Muscle of back (tissue), 11 donors: ENCODE measurements around the gene CEACAM8. TPM values are rescaled to one million over a fixed set of nuclear protein-coding genes. Genes with fewer than 3 reads are reported as not detected.
"Not testable (repeated sequence)": the region's sequence is repeated elsewhere in the genome, so short reads cannot be mapped to it uniquely, and the experiment has no call there.

ENCODE experiments used
- DNase-seq, 3 donors: peaks; one replicate each; pipeline versions ENCODE4 v3.0.0 to v3.0.0-alpha.2; 2013
- polyA plus RNA-seq, 10 donors: library from polyadenylated mRNA; unstranded; fragments of 120-200 nt; gene quantifications; one replicate each; pipeline ENCODE4 v1.2.1, GENCODE V29; 2013; ENCODE audit not compliant: insufficient read length in 10 of 10

The CEACAM8 gene
- polyA plus RNA-seq, 10 donors: 0.12 to 0.50 (median 0.20) TPM; not detected in 3

DNA sequence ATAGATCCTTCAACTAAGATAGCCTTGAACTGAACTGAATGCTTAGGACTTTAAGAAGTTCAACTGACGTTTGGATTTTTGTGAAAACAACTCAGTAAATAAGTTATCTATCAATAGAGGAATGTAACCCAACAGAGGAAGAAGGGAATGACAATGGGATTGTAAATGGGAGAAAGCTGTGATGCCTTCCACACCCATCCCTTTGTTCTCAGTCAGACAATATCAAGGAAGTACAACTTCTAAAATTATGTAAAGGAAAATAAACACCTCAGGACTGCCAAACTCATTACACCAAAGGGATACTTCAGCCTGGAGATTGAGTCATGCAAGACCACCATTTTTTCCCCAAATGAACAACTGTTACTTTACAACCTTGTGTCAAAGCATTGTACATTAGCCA is 21.1 kb downstream of the CEACAM8 start:
- DNase-seq: no peak

DNA sequence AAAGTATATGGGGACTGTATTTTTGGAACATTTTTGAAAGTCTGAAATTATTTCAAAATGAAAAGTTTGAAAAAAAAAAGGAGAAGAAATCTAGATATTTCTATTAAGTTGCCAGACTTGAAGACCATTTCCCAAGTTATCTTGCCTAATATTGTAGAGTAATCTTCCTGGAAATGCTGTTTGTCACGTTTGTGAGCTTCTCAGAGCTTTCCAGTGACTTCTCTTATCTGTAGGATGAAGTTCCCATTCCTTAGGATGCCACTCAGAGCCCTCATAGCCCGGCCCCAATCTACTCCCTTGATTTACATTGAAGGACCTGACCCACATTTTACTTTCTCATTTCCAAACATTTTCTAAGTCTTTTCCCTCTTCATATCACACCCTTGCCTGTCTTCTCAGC is 23.6 kb downstream of the CEACAM8 start:
- no peak for DNase-seq

GRCh38 chr19:42569193-42569592 is 25.5 kb downstream of the CEACAM8 start:
- no peak for DNase-seq

DNA sequence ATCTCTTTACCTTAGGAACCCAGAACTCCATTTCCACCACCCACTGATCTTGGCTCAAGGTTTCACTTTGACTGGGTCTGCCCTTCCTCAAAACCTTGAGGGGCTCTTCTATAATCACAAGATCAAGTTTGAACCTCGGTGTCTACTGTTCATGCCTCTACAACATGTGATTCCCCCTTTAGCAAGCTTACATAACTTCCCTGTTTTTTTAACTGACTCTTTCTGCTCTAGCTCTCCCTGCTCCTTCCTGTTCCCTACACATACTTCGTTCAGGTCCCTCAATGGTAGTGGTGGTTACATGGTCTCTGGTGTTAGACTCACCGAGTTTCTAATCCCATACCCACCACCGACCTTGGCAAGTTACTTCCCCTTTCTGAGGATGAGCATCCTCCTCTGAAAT is 26.7 kb downstream of the CEACAM8 start:
- DNase-seq: no peak

- no peak for DNase-seq
Measured at GRCh38 chr19:42567567-42567966, 27.2 kb downstream of the CEACAM8 start.

DNA sequence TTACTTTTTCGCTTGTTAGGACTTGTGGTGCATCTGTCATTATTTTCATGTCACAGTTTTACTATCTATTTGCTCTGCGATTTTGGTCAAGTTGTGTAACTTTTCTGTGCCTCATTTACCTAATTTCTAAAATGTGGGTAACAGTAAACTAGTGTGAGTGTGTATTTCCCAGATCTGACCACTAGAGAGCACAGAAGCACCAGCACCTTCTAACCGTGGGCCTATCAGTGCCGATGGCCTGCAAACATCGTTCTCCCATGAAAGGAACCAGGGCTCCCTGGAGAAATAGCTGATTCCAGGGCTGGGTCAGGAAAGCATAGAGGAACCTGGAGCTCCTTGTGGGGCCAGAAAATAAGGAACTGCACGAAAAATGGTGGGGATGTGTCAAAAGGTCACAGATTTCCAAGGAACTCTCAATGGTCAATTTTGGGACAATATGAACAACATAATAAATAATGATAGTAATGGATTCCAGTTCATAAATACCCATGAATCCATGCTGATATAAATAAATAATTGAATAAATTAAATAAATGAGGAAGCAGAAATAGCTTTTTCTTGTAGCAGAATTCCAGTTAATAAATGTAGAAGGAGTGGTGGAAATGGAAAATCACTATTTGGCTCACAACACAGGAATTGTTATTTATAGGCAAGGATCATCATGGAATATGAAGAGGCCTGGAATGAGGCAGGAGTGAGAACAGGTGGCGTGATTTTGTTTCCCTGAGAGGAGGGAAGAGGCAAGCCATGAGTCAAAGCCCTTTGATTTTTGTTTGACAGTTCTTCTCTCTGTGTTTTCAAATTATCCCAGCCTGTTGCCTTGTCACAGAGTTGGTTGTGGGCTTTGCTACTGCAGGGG is 31.1 kb downstream of the CEACAM8 start:
- DNase-seq: peak in 2 of 3 donors; percentile 15 to 29

- DNase-seq: no peak
Measured at GRCh38 chr19:42561512-42561911, 33.2 kb downstream of the CEACAM8 start.

DNA sequence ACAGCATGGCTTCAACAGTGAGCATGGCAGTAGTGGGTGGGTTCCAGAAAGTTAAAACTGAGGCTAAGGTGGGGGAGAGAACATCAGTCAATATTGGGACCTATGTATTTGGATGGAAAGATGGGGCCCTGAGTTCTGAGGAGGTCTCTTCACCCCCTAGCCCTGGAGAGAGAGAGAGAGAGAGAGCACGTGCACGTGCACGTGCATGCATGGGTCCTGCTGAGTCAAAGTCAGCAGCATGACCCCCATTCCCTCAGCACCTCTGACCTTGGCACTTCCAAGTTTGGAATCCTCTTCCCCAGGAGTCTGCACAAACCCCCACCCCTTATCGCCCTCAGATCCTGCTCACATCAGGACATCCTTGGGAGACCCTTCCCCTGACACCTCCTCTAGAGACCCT is 34.0 kb downstream of the CEACAM8 start:
- no peak for DNase-seq

- DNase-seq: no peak
Measured at GRCh38 chr19:42558450-42559150, 36.1 kb downstream of the CEACAM8 start.

DNA sequence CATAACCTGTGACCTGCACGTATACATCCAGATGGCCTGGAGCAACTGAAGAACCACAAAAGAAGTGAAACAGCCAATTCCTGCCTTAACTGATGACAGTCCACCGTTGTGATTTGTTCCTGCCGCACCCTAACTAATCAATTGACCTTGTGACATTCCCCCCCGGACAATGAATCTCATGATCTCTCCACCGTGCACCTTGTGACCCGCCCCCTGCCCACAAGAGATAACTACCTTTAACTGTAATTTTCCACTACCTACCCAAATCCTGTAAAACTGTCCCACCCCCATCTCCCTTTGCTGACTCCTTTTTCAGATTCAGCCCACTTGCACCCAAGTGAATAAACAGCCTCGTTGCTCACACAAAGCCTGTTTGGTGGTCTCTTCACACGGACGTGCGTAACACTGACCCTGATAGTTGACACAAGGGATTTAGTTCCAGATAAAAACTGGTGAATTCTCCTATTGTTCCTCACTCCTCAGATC is 37.3 kb downstream of the CEACAM8 start:
- not testable (repeated sequence) for DNase-seq

DNA sequence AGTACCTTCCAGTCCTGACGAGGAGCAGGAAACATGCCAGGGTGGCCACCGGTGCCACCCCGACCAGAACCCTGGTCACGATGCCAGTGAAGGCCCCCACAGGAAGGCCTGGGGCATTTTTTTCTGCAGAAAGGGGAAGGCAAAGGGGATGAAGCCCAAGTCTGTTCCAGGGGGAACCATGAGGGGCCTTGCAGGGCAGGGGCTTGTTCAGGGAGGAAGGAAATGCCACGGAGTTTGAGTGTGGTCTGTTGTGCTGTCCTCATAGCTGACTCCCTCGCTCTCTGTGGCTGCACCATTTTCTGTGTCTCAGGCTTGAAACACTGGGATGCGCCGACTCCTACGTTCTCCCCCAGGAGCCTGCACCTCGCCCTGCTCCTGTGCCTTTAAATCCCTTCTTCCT is 38.9 kb downstream of the CEACAM8 start:
- DNase-seq: no peak

DNA sequence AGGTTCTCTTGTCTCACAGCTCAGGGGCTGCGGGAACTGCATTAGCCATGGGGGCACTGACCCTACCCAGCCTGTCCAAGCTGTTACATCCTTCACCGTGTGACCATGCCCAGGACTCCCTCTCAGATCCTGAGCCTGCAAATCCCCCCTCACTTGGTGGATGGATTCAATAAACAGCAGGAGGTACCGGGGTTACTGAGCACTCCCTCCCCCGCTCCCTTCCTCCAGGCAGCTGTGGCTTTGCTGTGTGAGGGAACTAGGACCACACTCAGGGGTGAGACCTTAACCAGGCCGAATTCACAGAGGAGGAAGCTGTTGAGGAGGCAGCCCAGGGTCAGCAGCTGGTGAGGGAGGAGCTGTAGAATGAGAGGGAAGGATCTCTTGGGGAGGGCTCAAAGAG is 39.4 kb downstream of the CEACAM8 start:
- peak in 1 of 3 donors; percentile 53 for DNase-seq

GRCh38 chr19:42554046-42554575 is 40.6 kb downstream of the CEACAM8 start:
- no peak for DNase-seq

- DNase-seq: peak in 1 of 3 donors; percentile 30
Measured at GRCh38 chr19:42553292-42554045, 41.3 kb downstream of the CEACAM8 start.

DNA sequence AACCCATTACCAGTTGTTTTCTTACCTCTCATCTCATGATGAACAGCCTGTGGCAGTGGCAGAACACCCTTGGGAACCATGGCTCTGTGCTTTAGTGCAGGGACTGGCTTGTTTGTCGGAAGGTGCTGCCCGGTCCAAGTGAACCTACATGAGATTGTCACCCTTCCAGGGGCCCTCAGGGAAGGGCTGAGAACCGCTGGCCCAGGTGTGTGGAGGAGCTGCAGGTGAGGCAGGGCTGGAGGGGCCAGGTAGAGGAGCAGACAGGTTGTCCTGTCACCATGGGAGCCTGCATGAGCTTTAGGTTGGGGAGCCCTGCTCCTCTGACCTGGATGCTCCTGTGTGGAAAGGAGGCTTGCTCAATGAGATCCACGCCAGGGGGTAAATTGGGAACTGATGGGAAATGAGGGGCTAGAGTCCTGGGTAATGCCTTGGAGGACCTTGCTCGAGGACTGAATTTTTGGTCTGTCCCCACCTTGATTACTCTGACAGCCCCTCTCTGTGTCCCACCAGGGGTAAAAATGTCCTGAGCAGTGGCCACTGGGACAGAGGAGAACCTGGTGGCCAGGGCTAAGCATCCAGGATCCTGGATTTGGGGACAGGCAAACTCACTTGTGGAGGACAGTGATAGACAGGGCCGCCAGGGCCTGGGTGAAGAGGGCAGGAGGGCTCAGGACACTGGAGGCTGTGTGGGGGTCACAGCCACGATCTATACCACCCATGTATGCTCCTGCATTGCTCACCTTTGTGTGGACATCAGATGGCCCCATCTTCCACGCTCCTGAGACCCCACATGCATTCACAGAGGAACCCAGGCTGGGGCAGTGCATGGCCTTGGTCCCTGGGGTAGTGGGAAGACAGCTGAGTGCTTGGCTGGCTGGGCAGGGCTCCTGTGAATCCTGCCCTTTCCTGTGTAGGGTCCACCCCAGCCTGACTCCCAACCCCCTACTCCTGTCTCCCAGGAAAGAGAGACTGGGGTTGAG is 42.3 kb downstream of the CEACAM8 start:
- no peak for DNase-seq

DNA sequence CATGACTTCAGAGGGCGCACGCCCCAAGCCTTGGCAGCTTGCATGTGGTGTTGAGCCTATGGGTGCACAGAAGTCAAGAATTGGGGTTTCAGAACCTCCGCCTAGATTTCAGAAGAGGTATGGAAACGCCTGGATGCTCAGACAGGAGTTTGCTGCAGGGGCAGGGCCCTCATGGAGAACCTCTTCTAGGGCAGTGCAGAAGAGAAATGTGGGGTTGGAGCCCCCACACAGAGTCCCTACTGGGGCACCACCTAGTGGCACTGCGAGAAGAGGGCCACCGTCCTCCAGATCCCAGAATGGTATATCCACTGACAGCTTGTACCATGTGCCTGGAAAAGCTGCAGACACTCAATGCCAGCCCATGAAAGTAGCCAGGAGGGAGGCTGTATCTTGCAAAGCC is 44.2 kb downstream of the CEACAM8 start:
- not testable (repeated sequence) for DNase-seq

- not testable (repeated sequence) for DNase-seq
Measured at GRCh38 chr19:42549067-42549466, 45.7 kb downstream of the CEACAM8 start.

- no peak for DNase-seq
Measured at GRCh38 chr19:42548552-42548951, 46.2 kb downstream of the CEACAM8 start.

DNA sequence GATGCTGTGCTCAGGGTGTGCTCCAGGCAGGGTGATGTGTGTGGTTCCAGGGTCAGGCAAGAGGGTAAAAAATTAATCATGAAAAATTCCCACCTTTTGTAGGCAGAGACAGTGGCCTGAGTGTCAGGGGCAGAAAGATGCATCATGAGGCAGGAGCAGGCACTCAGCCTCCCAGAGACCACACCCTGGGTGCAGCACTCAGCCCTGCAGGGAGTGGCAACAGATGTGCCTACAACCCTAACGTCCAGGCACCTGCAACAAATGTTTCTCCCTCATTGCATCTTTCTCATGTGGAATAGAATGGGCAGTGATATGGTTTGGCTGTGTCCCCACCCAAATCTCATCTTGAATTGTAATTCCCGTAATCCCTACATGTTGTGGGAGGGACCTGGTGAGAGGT is 46.8 kb downstream of the CEACAM8 start:
- no peak for DNase-seq

DNA sequence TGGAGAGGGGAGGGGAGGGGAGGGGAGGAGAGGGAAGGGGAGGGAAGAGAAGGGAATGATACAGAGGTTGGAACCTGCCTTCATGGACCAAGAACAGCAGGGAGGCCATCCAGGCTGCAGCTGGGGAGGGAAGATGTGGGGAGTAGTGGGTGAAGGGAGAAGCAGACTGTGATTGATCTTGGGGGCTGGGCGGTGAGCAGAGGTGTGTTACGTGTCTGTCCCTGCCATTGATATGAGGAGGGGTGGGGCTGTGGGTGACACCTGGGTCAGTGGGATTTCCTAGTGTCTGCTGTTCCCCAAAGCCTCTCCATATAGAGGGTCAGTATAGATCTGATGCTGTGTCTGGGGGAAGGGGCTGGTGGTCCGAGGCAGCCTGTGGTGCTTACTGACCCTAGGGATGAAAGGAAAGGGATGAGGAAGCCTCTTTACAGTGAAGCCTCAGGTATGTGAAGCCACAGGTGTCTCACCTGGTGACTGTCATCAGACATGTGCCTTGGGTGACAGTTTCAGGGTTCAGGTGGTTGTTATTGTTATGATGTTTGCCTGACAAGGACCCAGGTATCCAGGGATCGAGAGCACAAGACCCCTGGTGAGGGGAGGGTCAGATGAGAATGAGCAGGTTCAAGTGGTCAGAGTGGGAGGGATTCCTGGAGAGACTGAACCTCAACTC is 47.8 kb downstream of the CEACAM8 start:
- DNase-seq: no peak
